Measurements from ENCODE around the gene GLYAT. TPM values are rescaled to one million over a fixed set of nuclear protein-coding genes. Genes with fewer than 3 reads are reported as not detected.

Gene GLYAT
- total and polyA plus RNA-seq, 2 donors, result 0.18 TPM; not detected in 1

DNA sequence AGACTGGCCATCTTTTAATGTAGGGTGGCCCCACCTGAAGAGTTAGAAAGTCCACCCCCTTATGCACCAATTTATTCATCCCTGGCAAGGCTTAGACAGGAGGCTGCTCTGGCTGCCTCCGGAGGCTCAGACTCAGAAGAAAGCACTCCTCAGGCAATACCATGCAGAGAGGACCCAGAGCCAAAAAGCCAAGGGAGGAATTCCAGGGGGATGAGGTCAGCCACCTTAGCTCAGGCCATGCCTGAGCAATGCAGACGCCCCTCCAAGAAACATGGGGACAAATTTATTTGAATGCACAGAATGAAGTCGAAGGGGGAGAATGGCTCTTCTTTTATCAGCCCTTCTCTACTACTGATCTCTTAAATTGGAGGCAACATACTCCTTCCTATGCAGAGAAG, 39.7 kb upstream of the GLYAT start:
- H3K36me3 ChIP-seq (ENCODE audit: control insufficient read depth in 2 of 2, insufficient read depth in 2 of 2, low read length in 1 of 2), result no peaks in the 10 kb centered on the region
- H3K9me3 ChIP-seq (ENCODE audit: control insufficient read depth in 2 of 2, insufficient read depth in 1 of 2, low read length in 1 of 2), result no peaks in the 10 kb centered on the region
- no peak for DNase-seq (ENCODE audit: low read depth in 6 of 9, low spot score in 9 of 9)
- H3K27me3 ChIP-seq (ENCODE audit: control insufficient read depth in 2 of 2, insufficient read depth in 1 of 2, low read length in 1 of 2), result no peaks in the 10 kb centered on the region
- H3K27ac ChIP-seq (ENCODE audit: low read depth in 1 of 2, low read length in 1 of 2), result no peak overlapping the region
- H3K4me1 ChIP-seq (ENCODE audit: control insufficient read depth in 2 of 2, insufficient read depth in 2 of 2, low read length in 2 of 2), result no peaks in the 10 kb centered on the region
- no peak overlapping the region for H3K4me3 ChIP-seq (ENCODE audit: low read length in 2 of 2)
- 91% methylated on average over 3 of the region's 3 CpGs for WGBS

DNA sequence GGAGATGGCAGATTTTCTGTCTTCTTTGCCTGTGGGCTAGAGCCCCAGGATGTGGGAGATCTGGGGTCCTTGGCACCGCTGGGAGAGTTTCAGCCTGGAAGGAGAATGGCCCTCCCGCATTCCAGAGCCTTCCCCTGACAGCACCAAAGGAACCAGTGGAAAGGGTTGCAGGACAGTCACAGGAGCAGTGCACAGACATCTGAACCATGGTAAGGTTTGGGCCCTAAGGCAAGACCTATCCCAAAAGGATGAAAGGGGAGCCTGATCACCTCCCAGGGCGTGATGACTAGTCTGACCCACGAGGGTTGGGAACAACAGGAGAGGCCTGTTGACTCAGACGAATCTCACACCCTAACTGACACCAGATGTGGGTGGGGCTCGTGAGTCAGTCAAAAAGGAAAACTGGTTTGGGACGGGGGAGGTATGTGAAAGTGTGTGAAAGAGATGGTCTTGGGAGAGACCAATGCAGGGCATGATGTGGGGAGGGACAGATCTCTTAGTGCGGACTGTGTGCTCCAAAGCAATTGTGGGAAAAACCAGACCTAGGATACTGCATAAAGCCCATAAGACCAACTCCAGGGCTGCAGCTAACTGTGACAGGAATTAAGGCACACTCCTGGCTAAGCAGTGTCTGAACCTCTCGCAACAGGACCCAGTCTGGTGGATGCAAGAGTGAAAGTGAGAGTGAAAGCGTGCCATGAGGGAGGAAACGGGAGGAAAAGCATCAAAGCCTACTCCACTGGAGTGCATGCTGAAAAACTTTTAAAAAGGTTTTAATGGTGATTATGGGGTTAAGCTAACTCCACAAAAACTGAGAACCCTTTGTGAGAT, 39.1 kb upstream of the GLYAT start:
- H3K27ac ChIP-seq (ENCODE audit: low read depth in 1 of 2, low read length in 1 of 2), result no peak overlapping the region
- no peaks in the 10 kb centered on the region for H3K4me1 ChIP-seq (ENCODE audit: control insufficient read depth in 2 of 2, insufficient read depth in 2 of 2, low read length in 2 of 2)
- no peaks in the 10 kb centered on the region for H3K27me3 ChIP-seq (ENCODE audit: control insufficient read depth in 2 of 2, insufficient read depth in 1 of 2, low read length in 1 of 2)
- H3K36me3 ChIP-seq (ENCODE audit: control insufficient read depth in 2 of 2, insufficient read depth in 2 of 2, low read length in 1 of 2), result no peaks in the 10 kb centered on the region
- no peak for DNase-seq (ENCODE audit: low read depth in 6 of 9, low spot score in 9 of 9)
- no peak overlapping the region for H3K4me3 ChIP-seq (ENCODE audit: low read length in 2 of 2)
- 89% methylated on average over 11 of the region's 11 CpGs for WGBS
- no peaks in the 10 kb centered on the region for H3K9me3 ChIP-seq (ENCODE audit: control insufficient read depth in 2 of 2, insufficient read depth in 1 of 2, low read length in 1 of 2)

DNA sequence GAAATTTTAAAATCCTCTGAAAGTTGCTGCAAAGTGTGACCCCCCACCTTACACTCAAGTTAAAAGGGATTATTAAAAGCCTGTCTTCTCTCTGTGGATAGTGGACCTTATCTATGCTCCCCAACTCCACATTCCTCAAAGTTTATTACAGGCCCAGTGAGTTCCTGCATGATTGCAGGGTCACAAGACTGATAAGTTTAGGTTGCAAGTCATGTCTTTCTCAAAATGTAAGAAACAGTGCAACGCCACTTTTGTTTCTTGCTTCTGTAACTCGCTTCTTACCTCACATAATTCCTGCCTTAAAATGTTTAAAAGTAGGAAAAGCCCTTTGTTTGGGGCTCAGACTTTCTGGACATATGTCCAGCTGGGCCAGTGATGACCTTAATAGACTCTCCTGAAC, 38.4 kb upstream of the GLYAT start:
- WGBS, result 97% methylated on average over 2 of the region's 2 CpGs
- no peaks in the 10 kb centered on the region for H3K36me3 ChIP-seq (ENCODE audit: control insufficient read depth in 2 of 2, insufficient read depth in 2 of 2, low read length in 1 of 2)
- no peaks in the 10 kb centered on the region for H3K27me3 ChIP-seq (ENCODE audit: control insufficient read depth in 2 of 2, insufficient read depth in 1 of 2, low read length in 1 of 2)
- no peak overlapping the region for H3K27ac ChIP-seq (ENCODE audit: low read depth in 1 of 2, low read length in 1 of 2)
- H3K4me3 ChIP-seq (ENCODE audit: low read length in 2 of 2), result no peak overlapping the region
- DNase-seq (ENCODE audit: low read depth in 6 of 9, low spot score in 9 of 9), result no peak
- H3K9me3 ChIP-seq (ENCODE audit: control insufficient read depth in 2 of 2, insufficient read depth in 1 of 2, low read length in 1 of 2), result no peaks in the 10 kb centered on the region
- H3K4me1 ChIP-seq (ENCODE audit: control insufficient read depth in 2 of 2, insufficient read depth in 2 of 2, low read length in 2 of 2), result no peaks in the 10 kb centered on the region

DNA sequence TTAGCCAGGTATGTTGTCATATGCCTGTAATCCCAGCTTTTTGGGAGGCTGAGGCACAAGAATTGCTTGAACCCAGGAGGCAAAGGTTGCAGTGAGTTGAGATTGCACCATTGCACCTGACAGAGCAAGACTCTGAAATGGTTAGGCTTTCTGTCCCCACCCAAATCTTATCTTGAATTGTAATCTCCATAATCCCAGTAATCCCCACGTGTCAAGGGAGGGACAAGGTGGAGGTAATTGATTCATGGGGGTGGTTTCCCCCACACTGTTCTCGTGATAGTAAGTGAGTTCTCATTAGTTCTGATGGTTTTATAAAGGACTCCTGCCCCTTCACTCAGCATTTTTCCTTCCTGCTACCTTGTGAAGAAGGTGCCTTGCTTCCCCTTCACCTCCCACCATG, 37.6 kb upstream of the GLYAT start:
- 66% methylated on average over 2 of the region's 2 CpGs for WGBS
- H3K4me1 ChIP-seq (ENCODE audit: control insufficient read depth in 2 of 2, insufficient read depth in 2 of 2, low read length in 2 of 2), result no peaks in the 10 kb centered on the region
- no peaks in the 10 kb centered on the region for H3K9me3 ChIP-seq (ENCODE audit: control insufficient read depth in 2 of 2, insufficient read depth in 1 of 2, low read length in 1 of 2)
- no peaks in the 10 kb centered on the region for H3K36me3 ChIP-seq (ENCODE audit: control insufficient read depth in 2 of 2, insufficient read depth in 2 of 2, low read length in 1 of 2)
- H3K27ac ChIP-seq (ENCODE audit: low read depth in 1 of 2, low read length in 1 of 2), result no peak overlapping the region
- no peaks in the 10 kb centered on the region for H3K27me3 ChIP-seq (ENCODE audit: control insufficient read depth in 2 of 2, insufficient read depth in 1 of 2, low read length in 1 of 2)
- no peak overlapping the region for H3K4me3 ChIP-seq (ENCODE audit: low read length in 2 of 2)
- DNase-seq (ENCODE audit: low read depth in 6 of 9, low spot score in 9 of 9), result no peak

DNA sequence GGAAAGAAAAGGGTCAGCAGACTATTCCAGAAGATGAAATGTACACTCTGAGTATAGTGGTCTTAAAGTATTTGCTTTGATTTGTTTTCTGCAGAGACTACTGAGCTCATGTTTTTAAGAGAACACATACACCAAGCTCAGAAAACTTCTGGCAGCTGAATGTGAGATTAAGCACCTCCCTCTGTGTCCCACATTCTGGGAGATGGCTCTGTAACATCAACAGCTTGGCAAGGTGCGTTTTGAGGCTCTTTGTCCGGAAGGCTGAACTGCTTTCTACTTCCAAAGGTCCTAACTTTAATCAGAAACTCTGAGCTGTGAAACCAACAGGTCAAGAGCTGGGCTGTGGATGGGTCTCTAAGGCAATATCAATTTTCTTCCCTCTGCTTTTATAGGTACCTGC, 36.4 kb upstream of the GLYAT start:
- DNase-seq (ENCODE audit: low read depth in 6 of 9, low spot score in 9 of 9), result no peak
- H3K4me3 ChIP-seq (ENCODE audit: low read length in 2 of 2), result no peak overlapping the region
- H3K36me3 ChIP-seq (ENCODE audit: control insufficient read depth in 2 of 2, insufficient read depth in 2 of 2, low read length in 1 of 2), result no peaks in the 10 kb centered on the region
- no peaks in the 10 kb centered on the region for H3K27me3 ChIP-seq (ENCODE audit: control insufficient read depth in 2 of 2, insufficient read depth in 1 of 2, low read length in 1 of 2)
- no peak overlapping the region for H3K27ac ChIP-seq (ENCODE audit: low read depth in 1 of 2, low read length in 1 of 2)
- no peaks in the 10 kb centered on the region for H3K4me1 ChIP-seq (ENCODE audit: control insufficient read depth in 2 of 2, insufficient read depth in 2 of 2, low read length in 2 of 2)
- WGBS, result 90% methylated on average over 2 of the region's 2 CpGs
- no peaks in the 10 kb centered on the region for H3K9me3 ChIP-seq (ENCODE audit: control insufficient read depth in 2 of 2, insufficient read depth in 1 of 2, low read length in 1 of 2)

DNA sequence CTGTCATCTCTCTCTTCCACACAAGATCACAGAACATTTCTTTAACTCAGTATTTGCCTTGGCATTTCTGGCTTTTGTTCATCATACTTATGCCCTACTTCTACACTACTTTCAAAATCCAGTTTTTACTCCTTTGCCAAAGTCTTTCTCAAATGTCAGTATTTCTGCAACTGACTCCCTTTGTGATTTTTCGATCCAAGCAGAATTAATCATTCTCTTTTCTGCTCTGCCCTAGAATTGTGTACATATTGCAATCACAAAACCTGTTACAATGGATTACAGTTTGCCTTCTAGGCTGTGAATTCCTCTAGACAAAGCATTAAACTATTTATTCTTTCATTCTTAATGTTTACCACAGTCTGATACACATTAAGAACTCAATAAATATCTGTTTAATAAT, 33.3 kb upstream of the GLYAT start:
- 93% methylated on average over 1 of the region's 1 CpG for WGBS
- DNase-seq (ENCODE audit: low read depth in 6 of 9, low spot score in 9 of 9), result no peak
- no peak overlapping the region for H3K27ac ChIP-seq (ENCODE audit: low read depth in 1 of 2, low read length in 1 of 2)
- H3K4me3 ChIP-seq (ENCODE audit: low read length in 2 of 2), result no peak overlapping the region
- H3K27me3 ChIP-seq (ENCODE audit: control insufficient read depth in 2 of 2, insufficient read depth in 1 of 2, low read length in 1 of 2), result no peaks in the 10 kb centered on the region
- no peaks in the 10 kb centered on the region for H3K4me1 ChIP-seq (ENCODE audit: control insufficient read depth in 2 of 2, insufficient read depth in 2 of 2, low read length in 2 of 2)
- H3K36me3 ChIP-seq (ENCODE audit: control insufficient read depth in 2 of 2, insufficient read depth in 2 of 2, low read length in 1 of 2), result no peaks in the 10 kb centered on the region
- no peaks in the 10 kb centered on the region for H3K9me3 ChIP-seq (ENCODE audit: control insufficient read depth in 2 of 2, insufficient read depth in 1 of 2, low read length in 1 of 2)

DNA sequence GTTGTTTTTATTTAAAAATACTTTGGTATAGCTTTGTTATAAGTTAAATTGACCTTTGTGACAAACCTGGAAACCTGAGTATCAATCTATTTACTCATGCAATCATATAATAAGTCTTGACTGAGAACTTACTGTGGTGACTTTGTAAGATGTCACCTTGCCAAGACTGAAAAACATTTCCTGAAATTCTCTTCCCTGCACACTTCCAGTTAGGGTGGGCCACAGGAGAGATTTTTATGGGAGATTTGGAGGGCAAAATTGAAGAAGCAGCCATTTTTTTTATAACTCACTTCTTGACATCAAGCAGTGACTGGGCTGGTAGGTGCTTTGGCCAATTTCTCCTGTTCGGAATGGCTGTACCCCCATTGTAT, 31.4 kb upstream of the GLYAT start:
- no peak overlapping the region for H3K4me3 ChIP-seq (ENCODE audit: low read length in 2 of 2)
- H3K36me3 ChIP-seq (ENCODE audit: control insufficient read depth in 2 of 2, insufficient read depth in 2 of 2, low read length in 1 of 2), result no peaks in the 10 kb centered on the region
- DNase-seq (ENCODE audit: low read depth in 6 of 9, low spot score in 9 of 9), result no peak
- no peaks in the 10 kb centered on the region for H3K9me3 ChIP-seq (ENCODE audit: control insufficient read depth in 2 of 2, insufficient read depth in 1 of 2, low read length in 1 of 2)
- no peaks in the 10 kb centered on the region for H3K4me1 ChIP-seq (ENCODE audit: control insufficient read depth in 2 of 2, insufficient read depth in 2 of 2, low read length in 2 of 2)
- no peaks in the 10 kb centered on the region for H3K27me3 ChIP-seq (ENCODE audit: control insufficient read depth in 2 of 2, insufficient read depth in 1 of 2, low read length in 1 of 2)
- no peak overlapping the region for H3K27ac ChIP-seq (ENCODE audit: low read depth in 1 of 2, low read length in 1 of 2)
- 98% methylated on average over 1 of the region's 1 CpG for WGBS

DNA sequence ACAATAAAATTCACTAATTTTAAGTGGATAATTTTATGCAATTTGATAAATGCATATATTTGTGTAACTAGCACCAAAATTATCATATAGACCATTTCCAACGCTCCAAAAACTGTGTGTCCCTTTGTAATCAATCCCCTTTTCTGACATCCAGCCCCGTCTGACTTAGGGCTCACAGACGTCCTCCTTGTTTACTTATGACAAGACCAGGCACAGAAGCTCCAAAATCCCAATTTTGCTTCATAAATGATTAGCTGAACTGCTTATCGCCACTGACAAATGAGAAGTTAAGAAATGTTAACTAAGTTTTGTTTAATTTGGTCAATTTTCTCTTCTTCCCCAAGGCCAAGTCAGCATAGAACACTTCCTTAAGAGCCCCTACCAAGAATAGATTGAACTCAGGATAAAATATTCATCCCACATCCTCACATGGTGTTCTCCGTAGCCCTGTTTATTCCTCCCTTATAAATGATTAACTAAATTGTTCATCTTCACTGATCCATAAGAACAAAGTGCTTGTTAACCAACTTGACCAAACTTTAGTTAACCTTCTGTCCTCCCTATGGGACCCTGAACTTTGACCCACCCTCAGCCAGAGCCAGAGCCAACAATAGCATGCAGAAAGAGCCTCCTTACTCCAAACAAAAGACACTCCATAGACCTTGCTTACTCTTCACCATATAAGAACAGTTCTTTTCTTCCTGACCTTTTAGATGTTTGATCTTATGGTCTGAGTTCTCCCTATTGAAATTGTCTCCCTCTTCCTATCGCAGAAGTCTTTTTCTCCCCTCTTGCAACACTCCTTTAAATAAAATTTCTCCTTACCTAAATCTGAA, 30.8 kb upstream of the GLYAT start:
- Histone ChIP-seq H3K4me1 (ENCODE audit: control insufficient read depth in 2 of 2, insufficient read depth in 2 of 2, low read length in 2 of 2) (no peaks in the 10 kb centered on the region), H3K27ac (ENCODE audit: low read depth in 1 of 2, low read length in 1 of 2) (no peak overlapping the region), H3K27me3 (ENCODE audit: control insufficient read depth in 2 of 2, insufficient read depth in 1 of 2, low read length in 1 of 2) (no peaks in the 10 kb centered on the region), H3K36me3 (ENCODE audit: control insufficient read depth in 2 of 2, insufficient read depth in 2 of 2, low read length in 1 of 2) (no peaks in the 10 kb centered on the region), H3K4me3 (ENCODE audit: low read length in 2 of 2) (no peak overlapping the region), H3K9me3 (ENCODE audit: control insufficient read depth in 2 of 2, insufficient read depth in 1 of 2, low read length in 1 of 2) (no peaks in the 10 kb centered on the region)
- no peak for DNase-seq (ENCODE audit: low read depth in 6 of 9, low spot score in 9 of 9)
- 93% methylated on average over 6 of the region's 6 CpGs for WGBS

DNA sequence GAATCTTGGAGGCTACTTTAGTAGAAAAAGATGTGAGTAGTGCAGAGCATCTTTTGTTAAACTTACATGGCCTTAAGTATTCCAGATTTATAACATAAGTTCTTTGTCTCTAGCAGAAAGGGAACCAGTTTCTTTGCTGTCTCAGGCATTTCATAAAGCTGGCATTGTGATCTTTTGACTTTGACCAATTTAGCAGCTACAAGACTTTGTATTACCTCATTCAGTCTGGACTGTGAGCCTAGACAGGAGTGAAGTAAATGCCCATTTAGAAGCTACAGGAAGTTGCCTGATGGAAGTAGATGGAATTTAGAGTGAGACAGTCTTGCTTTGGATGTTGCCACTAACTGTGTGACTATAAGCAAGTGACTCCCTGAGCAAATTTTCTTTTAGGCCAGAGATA, 25.7 kb upstream of the GLYAT start:
- no peaks in the 10 kb centered on the region for H3K4me1 ChIP-seq (ENCODE audit: control insufficient read depth in 2 of 2, insufficient read depth in 2 of 2, low read length in 2 of 2)
- H3K9me3 ChIP-seq (ENCODE audit: control insufficient read depth in 2 of 2, insufficient read depth in 1 of 2, low read length in 1 of 2), result no peaks in the 10 kb centered on the region

More for the DNA sequence above, 25.7 kb upstream of the GLYAT start:
- Histone ChIP-seq H3K36me3 (ENCODE audit: control insufficient read depth in 2 of 2, insufficient read depth in 2 of 2, low read length in 1 of 2) (no peaks in the 10 kb centered on the region), H3K4me3 (ENCODE audit: low read length in 2 of 2) (no peak overlapping the region), H3K27me3 (ENCODE audit: control insufficient read depth in 2 of 2, insufficient read depth in 1 of 2, low read length in 1 of 2) (no peaks in the 10 kb centered on the region), H3K27ac (ENCODE audit: low read depth in 1 of 2, low read length in 1 of 2) (no peak overlapping the region)
- DNase-seq (ENCODE audit: low read depth in 6 of 9, low spot score in 9 of 9), result no peak
